Non-pigmented ciliary epithelial cell (primary cell): ENCODE measurements around the gene TANC1.

Experiments used
- DNase-seq: peaks from one replicate; pipeline ENCODE4 v3.0.0-alpha.2; 2010; ENCODE audit warnings: low read depth

TANC1 gene

GRCh38 chr2:159063677-159064076 is 95.2 kb downstream of the TANC1 start:
- DNase-seq = no peak

DNA sequence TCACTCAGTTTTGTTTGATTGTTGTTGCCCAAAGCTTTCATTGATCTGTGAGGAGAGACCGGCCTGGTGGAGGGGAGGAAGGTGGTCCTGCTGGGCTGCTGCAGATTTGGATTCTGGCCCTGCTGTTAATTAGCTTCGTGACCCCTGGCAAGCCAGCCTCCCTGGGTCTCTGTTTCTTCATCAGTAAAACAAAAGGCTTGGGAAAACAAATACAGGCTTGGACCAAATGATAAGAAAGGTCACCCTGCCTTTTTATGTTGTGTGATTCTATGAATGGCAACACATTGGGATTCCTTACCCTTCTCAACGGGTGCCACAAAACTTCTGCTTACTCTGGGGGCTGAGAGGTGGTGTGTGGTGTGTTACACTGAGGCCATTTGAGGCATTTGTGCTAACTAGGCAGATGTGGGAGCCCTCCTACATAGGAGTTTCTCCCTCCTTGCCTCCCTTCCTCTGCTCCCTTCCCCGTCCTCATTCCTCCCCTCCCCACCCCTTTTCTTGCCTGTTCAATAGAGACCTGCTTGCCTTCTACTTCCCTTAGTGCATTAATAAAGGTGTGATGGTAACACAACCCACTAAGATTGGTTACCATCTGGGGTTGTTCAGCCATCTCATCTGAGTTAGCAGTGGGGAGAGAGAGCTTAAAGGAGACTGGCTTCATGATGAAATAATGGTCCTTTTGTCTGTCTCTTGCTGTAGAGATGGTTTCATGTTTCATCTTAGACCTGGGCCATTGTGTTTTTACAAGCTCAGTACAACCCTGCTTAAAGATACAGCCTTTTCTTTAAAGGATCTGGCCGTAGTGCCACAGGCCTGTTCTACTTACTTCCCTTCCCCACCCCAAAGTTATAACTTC is 96.2 kb downstream of the TANC1 start:
- DNase-seq = no peak

GRCh38 chr2:159065313-159065712 is 96.9 kb downstream of the TANC1 start:
- DNase-seq = no peak

DNA sequence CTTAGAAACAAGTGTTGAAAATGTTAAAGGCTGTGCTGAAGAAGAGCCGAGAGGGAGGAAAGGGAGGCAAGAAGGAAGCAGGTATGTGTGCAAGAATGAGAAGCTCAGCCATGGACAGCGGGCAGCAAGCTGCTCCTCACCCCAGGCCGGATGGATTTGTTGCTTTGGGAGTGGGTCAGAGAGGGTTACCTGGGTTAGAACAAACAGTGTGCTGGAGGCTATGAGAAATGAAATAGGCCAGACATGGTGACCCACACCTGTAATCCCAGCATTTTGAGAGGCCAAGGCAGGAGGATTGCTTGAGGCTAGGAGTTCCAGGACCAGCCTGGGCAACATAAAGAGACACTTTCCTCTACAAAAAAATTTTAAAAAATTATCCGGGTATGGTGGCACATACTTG is 97.5 kb downstream of the TANC1 start:
- no peak for DNase-seq

DNA sequence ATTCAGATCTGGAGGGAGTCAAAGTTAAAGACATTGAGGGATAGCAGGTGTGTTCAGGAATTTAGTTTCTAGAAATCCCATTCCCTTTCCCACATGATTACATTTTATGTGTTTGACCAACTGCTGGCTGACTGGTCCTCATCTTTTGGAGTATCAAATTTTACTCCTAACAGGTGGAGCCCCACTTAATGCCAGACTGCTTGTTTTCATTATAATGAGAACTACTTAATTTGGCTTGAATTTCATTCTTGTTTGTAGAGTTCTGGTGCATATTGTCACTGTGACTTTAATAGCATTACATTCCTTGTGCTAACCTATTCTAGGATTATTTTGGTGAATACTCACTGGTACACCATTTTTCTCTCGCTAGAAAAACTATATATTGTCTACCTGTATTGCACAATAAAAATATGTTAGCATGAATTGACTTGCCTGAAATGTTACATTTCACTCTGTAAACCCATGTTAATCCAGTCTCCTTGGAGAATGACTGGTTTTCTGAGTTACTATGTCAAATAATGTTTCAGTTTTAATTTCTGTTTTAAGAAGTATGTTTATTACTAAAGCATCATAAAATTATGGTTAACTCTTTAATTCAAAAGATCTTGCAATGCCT is 98.2 kb downstream of the TANC1 start:
- DNase-seq = no peak

DNA sequence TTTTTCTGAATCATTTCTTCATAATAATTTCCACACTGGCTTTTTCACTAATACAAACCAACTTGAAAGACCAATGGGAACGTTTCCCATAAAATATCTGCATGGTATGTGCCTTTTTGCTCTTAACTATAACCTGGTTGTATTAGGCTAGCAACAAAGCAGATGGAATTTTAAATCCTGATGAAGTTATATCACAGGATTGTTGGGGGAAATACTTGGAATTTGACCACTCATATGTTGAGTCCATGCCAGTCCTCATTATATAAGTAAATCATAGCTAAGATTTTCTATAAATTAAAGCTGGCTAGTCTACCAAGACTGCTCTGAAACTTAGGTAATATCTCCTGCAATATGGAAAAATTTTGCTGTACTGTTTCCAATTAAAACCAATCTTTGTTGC is 99.5 kb downstream of the TANC1 start:
- DNase-seq = no peak

- DNase-seq = no peak
Measured at GRCh38 chr2:159069229-159069628, 100.8 kb downstream of the TANC1 start.

GRCh38 chr2:159070235-159070634 is 101.8 kb downstream of the TANC1 start:
- DNase-seq = no peak

- no peak for DNase-seq
Measured at GRCh38 chr2:159071190-159071915, 102.9 kb downstream of the TANC1 start.

GRCh38 chr2:159072795-159073194 is 104.4 kb downstream of the TANC1 start:
- DNase-seq = no peak

- DNase-seq = no peak
Measured at GRCh38 chr2:159073256-159073655, 104.8 kb downstream of the TANC1 start.

GRCh38 chr2:159074605-159075004 is 106.2 kb downstream of the TANC1 start:
- no peak for DNase-seq

DNA sequence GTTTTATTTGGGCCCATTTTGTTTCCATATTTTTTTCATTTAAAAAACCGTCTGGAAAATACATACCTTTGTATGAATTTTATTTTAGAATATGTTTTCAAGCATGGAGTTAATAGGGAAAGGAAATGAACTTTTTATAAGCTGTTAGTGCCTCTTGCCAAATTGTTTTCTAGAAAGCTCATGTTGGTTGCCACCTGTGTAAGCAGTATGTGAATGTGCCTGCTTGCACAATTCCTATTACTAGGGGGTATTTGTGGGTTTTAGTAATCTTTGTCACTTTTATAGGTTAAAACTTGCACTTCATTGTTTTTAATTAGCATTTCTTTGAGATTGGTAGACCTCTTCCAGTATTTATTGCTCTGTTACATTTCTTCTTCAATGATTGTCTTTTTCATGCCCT is 107.3 kb downstream of the TANC1 start:
- DNase-seq = no peak

GRCh38 chr2:159076241-159076640 is 107.8 kb downstream of the TANC1 start:
- no peak for DNase-seq

- no peak for DNase-seq
Measured at GRCh38 chr2:159077869-159078268, 109.4 kb downstream of the TANC1 start.

- DNase-seq = no peak
Measured at GRCh38 chr2:159078443-159078842, 110.0 kb downstream of the TANC1 start.

- no peak for DNase-seq
Measured at GRCh38 chr2:159080641-159081040, 112.2 kb downstream of the TANC1 start.

DNA sequence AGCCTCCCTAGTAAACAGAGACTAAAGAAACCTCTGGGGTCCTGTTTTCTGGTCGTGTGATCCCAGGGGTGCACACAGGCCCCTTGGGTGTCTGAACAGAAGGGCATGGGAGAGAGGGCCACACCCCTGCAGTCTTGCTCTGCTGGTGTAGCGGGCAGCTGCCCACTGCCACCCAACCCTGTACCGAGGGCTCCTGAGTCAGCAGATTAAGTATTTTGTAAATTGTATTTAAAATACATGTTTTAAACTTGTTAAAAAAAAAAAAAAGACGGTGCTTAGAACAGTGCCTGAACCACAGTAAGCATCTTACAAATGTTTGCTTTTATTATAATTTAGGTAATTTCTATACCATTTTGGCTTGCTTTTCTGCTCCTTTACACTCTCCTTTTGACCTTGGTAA is 113.7 kb downstream of the TANC1 start:
- no peak for DNase-seq

- DNase-seq = no peak
Measured at GRCh38 chr2:159084384-159085370, 116.2 kb downstream of the TANC1 start.

DNA sequence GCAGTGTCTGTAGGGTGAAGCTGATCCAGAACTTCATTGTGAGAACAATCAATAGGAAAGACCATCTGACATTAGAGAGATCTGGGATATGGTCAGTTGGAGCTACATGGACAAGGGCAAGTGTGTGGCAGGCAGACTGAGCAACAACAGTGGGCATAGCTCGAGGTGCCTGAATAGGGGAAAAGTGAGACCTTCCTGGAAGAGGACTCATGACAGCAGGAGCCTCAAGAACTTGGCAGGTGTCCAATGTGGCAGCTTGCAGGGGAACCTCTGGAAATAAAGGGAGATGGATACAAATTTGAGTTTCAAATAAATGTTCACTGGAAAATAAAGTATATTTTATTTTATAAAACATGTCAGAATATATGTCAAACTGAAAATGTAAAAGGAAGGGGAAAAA is 117.9 kb downstream of the TANC1 start:
- no peak for DNase-seq

- no peak for DNase-seq
Measured at GRCh38 chr2:159086826-159087225, 118.4 kb downstream of the TANC1 start.

GRCh38 chr2:159088906-159089305 is 120.5 kb downstream of the TANC1 start:
- no peak for DNase-seq
